ENCODE data around the gene RPN1.

The RPN1 gene

GRCh38 chr3:128648940-128649663 lies 1.5 kb downstream of the RPN1 start:
- no peak for DNase-seq (ENCODE audit: low read depth in 2 of 2)

DNA sequence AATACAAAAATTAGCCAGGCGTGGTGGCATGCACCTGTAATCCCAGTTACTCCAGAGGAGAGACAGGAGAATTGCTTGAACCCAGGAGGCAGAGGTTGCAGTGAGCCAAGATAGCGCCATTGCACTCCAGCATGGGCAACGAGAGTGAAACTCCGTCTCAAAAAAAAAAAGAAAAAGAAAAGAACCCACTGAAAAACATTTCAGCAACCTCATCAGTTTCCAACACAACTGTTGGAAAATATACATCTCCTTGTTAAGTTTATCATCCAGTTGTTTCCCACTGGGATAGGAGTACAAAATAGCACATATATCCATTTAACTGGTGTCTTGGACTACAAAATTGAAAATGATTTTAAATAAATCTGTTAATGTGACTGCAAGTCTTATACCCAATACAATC lies 2.2 kb downstream of the RPN1 start:
- DNase-seq (ENCODE audit: low read depth in 2 of 2), result no peak

DNA sequence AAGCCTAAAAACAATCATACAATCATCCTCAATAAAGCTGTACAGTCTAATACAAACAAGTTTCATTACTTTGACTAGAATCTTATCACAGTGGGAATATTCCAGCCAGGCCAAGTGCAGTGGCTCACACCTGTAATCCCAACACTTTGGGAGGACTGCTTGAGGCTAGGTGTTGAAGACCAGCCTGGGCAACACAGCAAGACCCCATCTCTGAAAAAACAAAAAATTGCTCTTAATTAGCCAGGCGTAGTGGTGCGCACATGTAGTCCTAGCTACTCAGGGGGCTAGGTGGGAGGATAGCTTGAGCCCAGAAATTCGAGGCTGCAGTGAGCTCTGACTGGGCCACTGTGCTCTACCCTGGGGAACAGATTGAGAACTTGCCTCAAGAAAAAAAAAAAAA lies 3.3 kb downstream of the RPN1 start:
- DNase-seq (ENCODE audit: low read depth in 2 of 2), result no peak

DNA sequence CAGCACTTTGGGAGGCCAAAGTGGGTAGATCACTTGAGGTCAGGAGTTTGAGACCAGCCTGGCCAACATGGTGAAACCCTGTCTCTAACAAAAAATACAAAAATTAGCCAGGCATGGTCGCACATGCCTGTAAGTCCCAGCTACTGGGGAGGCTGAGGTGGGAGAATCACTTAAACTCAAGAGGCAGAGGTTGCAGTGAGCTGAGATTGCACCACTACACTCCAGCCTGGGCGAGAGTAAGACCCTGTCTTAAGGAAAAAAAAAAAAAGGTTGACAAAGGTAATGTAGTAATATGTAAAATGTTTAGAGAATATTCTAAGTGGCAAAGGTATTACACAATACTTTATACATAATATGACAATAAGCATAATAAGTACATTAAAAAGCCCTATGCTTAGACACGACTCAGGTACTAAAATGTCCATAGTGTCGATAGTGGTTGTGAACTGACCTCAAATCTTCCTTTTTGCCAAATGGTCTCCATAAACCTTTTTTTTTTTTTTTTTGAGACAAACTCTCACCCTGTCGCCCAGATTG lies 16.5 kb downstream of the RPN1 start:
- DNase-seq (ENCODE audit: low read depth in 2 of 2), result no peak

- no peak for DNase-seq (ENCODE audit: low read depth in 2 of 2)
Observed at GRCh38 chr3:128632301-128632700, 18.3 kb downstream of the RPN1 start.

DNA sequence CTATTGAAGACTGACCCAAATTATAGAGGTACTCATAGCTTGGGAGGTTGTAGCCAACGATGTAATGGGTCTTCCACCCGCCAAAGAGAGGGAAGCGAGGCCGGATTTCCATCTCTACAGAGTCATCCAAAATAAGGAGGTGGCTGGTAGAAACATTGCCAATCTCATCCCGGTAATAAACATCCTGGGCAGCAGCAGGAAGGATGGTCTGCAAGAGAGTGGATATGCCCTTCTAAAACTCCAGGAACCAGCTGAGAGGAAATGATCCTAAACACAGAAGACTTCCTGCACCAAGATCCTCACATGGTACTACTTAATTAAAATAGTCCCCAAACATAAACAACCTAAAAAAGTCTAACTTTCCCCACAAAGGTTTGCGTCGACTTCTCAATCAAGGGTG lies 20.7 kb downstream of the RPN1 start:
- no peak for DNase-seq (ENCODE audit: low read depth in 2 of 2)

DNA sequence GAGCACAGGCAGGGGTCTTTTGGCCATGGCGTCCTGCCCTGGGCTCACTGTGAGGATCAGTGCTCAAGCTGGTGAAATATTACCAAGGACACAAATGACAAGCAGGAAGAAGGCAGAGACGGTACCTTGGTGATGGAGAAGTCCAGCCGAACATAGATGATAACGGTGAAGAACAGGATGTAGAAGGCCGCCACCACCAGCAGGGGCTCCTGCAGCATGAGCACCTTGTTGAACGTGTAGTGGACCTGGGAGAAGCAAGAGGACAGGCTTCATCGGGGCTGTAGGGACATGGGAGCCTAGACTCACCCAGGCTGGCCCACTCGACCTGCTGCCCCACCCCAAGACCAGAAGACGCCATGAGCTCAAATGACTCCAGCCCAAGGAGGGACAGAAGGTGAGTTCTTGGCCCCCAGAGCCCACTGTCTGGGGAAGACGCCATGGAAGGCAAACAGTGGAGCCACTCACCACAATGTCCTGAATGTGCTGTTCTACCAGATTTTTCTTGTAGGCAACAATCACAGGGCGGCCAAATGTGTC lies 25.1 kb downstream of the RPN1 start:
- DNase-seq (ENCODE audit: low read depth in 2 of 2), result no peak

DNA sequence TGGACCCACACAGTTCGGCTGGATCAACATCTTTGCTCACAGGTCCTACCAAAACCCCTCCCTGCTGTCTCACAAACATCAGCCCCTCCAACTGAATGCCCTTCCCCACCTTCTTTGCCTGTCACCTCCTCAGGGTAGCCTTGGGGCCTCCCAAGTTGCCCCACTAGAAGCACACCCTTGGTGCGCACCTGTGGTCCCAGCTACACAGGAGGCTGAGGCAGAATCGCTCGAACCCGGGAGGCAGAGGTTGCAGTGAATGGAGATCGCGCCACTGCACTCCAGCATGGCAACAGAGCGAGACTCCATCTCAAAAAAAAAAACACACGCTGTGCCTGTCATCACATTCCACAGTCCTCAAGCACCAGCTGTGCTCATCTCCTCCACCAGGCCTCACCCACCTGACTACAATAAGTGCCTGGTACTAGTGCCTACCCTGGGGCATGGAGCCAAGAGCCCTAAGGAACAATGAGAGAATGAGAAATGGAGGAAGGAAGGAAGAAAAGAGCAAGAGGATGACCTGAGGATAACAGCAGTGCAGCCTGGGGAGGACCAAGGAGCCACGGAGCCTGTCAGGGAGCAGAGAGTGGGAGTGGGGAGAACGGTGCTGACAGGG lies 26.0 kb downstream of the RPN1 start:
- no peak for DNase-seq (ENCODE audit: low read depth in 2 of 2)

- no peak for DNase-seq (ENCODE audit: low read depth in 2 of 2)
Observed at GRCh38 chr3:128623762-128624176, 26.8 kb downstream of the RPN1 start.

GRCh38 chr3:128621931-128622330 lies 28.7 kb downstream of the RPN1 start:
- no peak for DNase-seq (ENCODE audit: low read depth in 2 of 2)

DNA sequence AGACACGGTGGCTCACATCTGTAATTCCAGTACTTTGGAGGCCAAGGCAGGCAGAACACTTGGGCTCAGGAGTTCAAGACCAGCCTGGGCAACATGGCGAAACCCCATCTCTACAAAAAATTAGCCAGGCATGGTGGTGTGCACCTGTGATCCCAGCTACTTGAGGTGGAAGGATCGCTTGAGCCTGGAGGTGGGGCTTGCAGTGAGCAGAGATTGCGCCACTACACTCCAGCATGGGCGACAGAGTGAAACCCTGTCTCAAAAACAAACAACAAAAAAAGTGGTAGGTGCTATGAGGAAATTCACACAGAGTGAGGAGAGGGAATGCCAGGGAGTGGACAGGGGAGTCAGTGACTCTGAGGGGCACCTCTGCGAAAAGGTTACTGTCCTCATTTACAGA lies 29.4 kb downstream of the RPN1 start:
- no peak for DNase-seq (ENCODE audit: low read depth in 2 of 2)

- peak in 1 of 2 donors; percentile 19 for DNase-seq (ENCODE audit: low read depth in 2 of 2)
Observed at GRCh38 chr3:128620268-128620691, 30.3 kb downstream of the RPN1 start.

DNA sequence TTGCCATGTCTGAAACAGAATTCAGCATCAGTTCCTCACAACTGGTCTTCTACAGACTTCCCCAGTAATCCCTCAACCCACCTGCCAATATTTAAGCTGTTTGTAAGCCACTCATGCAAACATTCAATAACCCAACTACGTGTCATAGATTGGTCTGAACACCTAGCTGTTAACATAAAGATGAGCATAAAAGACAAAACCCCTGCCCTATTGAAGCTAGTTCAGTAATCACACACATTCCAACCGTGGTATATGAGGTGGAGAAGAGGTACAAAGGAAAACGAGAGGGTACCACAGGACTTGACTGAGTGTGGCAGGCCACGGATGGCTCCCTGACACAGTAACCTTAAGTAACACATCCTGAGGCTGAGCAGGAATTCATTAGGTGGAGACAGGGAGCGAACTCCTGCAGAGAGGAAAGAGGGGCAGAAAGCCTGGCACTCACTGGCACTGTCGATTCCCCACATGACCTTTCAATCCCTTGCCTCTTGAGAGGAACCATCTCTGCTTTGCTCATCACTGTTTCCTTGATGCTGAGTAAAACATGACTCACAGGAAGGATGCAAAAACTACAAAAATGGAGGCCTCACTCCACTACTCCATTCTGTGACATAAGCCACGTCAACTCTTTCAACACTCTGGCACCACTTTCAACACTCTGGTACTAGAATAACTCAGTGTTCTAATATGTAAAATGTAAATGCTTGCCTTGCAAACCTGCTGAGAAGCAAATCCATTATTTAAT lies 31.3 kb downstream of the RPN1 start:
- DNase-seq (ENCODE audit: low read depth in 2 of 2), result no peak

DNA sequence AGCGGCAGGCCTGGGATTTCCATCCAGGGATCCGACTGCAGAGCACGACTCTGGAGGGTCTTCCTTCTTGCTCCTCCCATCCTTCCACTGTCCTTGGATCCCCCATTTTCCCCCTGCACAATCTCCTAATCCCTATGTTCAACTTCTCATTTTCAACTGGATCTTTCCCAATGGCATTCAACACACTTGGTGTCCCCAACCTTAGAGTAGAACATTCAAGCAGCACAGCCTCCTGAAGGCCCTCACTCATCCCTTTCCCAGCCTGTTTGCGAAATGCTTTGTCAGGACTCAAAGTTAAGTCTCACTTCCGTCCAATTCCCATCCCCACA lies 32.3 kb downstream of the RPN1 start:
- no peak for DNase-seq (ENCODE audit: low read depth in 2 of 2)

- DNase-seq (ENCODE audit: low read depth in 2 of 2), result peak; percentile 93 to 97
Observed at GRCh38 chr3:128617557-128618397, 32.8 kb downstream of the RPN1 start.

GRCh38 chr3:128617270-128617556 lies 33.4 kb downstream of the RPN1 start:
- DNase-seq (ENCODE audit: low read depth in 2 of 2), result no peak

DNA sequence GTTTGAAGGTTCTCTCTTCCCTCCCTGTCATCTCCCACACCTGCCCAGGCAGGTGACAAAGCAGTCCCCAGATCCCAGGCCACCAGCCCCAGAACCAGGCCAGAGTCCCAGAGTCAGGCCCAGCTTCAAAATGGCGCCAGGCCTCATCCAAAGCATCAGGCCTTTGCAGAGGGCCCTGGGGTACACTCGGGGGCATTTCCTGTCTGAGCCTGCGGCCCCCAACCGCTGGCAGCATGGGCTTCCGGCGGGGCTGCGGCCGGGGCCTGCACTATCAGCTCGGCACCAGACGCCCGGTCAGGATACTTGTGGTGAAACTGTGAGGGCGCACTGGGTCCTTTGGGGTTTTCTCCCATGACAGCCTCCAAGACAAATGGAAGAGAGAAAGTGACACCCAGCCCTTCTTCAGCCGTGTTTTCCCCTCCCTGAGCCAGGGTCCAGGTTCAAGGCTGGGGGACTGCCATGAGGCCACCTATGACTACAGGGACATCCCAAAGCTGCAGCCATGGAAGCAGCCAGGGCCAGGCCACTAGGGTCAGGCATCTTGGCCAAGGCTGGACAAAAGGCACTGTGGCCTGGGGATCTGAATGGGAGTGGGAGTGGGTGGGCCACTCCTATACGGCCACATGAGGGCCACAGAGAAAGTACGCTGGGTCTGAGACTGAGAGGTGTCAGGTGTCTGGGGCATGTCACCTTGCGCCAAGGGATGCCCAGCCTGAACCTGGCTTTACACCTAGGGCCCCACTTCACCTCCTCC lies 33.9 kb downstream of the RPN1 start:
- DNase-seq (ENCODE audit: low read depth in 2 of 2), result no peak

DNA sequence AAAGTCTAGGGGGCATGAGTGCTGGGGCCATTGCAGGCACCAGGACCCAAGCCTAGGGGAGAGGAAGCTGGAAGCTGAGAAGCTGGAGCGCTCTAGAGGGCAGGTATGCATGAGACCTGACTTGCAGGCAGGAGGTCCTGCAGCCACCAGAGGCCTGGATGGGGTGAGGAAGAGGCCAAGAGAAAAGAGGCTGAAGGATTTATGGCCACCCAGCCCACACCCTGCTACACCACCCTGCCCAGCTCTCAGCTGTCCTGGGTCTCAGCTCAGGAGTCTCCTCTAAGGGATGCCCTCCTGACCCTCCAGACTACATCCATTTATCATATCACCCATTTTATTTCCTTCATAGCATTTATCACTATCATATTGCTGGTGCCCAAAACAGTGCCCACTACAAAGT lies 36.5 kb downstream of the RPN1 start:
- no peak for DNase-seq (ENCODE audit: low read depth in 2 of 2)

DNA sequence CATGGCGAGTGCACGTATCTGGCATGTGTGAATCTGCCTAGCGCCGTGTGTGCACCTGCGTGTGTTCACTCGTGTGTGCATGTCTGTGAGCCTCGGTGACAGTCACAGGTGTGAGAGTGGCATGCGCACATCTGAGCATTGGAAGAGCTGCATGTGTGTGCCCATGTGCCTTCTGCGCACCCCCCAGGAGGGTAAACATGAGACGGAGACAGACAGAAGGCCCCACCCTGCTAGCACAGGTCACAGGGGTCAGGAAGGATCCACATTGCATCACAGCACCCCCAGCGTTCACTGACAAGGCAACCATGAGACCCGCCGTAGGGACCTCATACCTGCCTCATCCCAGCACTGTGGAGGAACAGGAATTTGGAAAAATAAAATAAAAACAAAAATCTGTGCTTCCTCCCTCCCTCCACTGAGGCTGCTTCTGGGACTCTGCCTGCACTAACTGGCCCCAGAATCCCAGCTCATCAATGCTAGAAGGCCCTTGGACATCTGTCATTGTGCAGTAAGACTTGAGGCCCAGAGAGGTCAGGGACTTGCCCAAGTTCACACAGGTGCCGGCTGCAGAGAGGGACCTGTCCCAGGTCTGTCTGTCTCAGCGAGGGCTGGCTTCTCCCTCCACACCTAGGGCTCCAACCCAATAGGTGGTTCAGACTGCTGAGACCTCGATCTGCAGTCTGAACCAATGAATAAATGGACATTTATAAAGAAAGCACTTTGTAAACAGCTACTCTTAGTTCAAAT lies 37.4 kb downstream of the RPN1 start:
- no peak for DNase-seq (ENCODE audit: low read depth in 2 of 2)

DNA sequence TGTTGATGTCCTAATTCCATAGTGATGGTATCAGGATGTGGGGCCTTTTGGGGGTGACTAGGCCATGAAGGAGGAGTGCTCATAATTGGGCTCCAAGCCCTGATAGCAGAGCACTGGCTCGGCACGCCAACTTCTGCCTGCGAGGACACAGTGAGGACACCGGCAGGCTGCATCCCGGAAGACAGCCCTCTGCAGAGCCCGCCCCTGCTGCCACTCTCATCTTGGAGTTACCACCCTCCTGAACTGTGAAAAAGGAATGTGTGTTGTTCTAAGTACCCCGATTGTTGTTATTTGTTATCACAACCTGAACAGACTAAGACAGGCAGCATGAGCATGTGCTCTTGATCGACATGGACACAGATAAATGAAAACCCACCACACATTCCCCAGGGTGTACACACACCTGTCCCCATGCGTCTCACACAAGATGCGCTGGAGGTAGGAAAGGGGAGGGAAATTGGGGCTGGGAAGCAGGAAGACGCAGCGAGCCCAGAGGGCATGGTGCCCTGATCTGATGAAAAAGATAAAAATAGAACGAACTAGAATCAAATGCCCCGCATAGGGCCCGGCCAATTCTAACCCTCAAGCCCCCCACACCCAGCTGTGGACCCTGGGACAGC lies 40.1 kb downstream of the RPN1 start:
- no peak for DNase-seq (ENCODE audit: low read depth in 2 of 2)

Data from stimulated activated CD4-positive, alpha-beta T cell treated with anti-CD3 and anti-CD28 coated beads, Interleukin-15, amount 100 ng/mL, for 48 hours (primary cell).